Hematopoietic multipotent progenitor cell treated with erythropoietin and hydrocortisone succinate and interleukin-3 and kit ligand, for 4 days (in vitro differentiated cells): ENCODE data around the gene TOR4A.

Experiments used
- DNase-seq: peaks from one replicate; pipeline ENCODE4 v3.0.0-alpha.2; 2015

TOR4A gene

GRCh38 chr9:137309368-137310188 is 32.1 kb downstream of the TOR4A start:
- no peak for DNase-seq

- peak; percentile 7 for DNase-seq
Observed at GRCh38 chr9:137310189-137311052, 32.9 kb downstream of the TOR4A start.

GRCh38 chr9:137311171-137311985 is 33.9 kb downstream of the TOR4A start:
- DNase-seq, result peak; percentile 0

GRCh38 chr9:137311986-137312851 is 34.7 kb downstream of the TOR4A start:
- DNase-seq, result peak; percentile 0

- no peak for DNase-seq
Observed at GRCh38 chr9:137312852-137313325, 35.4 kb downstream of the TOR4A start.

GRCh38 chr9:137313326-137313936 is 35.9 kb downstream of the TOR4A start:
- DNase-seq, result no peak

GRCh38 chr9:137313956-137314560 is 36.5 kb downstream of the TOR4A start:
- DNase-seq, result no peak

- no peak for DNase-seq
Observed at GRCh38 chr9:137314561-137315560, 37.3 kb downstream of the TOR4A start.

- DNase-seq, result no peak
Observed at GRCh38 chr9:137315581-137316011, 38.1 kb downstream of the TOR4A start.

- peak; percentile 80 for DNase-seq
Observed at GRCh38 chr9:137316012-137316981, 38.8 kb downstream of the TOR4A start.

- DNase-seq, result no peak
Observed at GRCh38 chr9:137317021-137317717, 39.6 kb downstream of the TOR4A start.

- DNase-seq, result no peak
Observed at GRCh38 chr9:137317718-137318511, 40.4 kb downstream of the TOR4A start.

GRCh38 chr9:137318602-137319001 is 41.1 kb downstream of the TOR4A start:
- DNase-seq, result no peak

- no peak for DNase-seq
Observed at GRCh38 chr9:137319011-137319738, 41.6 kb downstream of the TOR4A start.

- no peak for DNase-seq
Observed at GRCh38 chr9:137319739-137320551, 42.4 kb downstream of the TOR4A start.
